GM23248 (cell line): ENCODE measurements around the gene C1QA. TPM values are rescaled to one million over a fixed set of nuclear protein-coding genes. Genes with fewer than 3 reads are reported as not detected.

Experiments
- DNase-seq: peaks from one replicate; pipeline ENCODE4 v3.0.0-alpha.2; 2015
- H2AFZ ChIP-seq: fragments of 200-600 bp; sonication (generic); 2 replicates; pipeline ENCODE4 v1.6.1; 2016; ENCODE audit warnings: antibody characterized with exemption
- H3F3A ChIP-seq: fragments of 200-600 bp; sonication (generic); 2 replicates; pipeline ENCODE4 v1.6.1; 2016; ENCODE audit warnings: mild to moderate bottlenecking, antibody characterized with exemption, mixed run types; ENCODE audit not compliant: insufficient read depth
- H3K27ac ChIP-seq: fragments of 200-600 bp; sonication (generic); 2 replicates; pipeline ENCODE4 v1.5.1; 2016; ENCODE audit warnings: mild to moderate bottlenecking
- H3K27me3 ChIP-seq: fragments of 200-600 bp; sonication (generic); replicated peaks from 2 replicates; pipeline ENCODE4 v1.6.1; 2016; ENCODE audit warnings: mild to moderate bottlenecking; ENCODE audit not compliant: insufficient read depth
- H3K36me3 ChIP-seq: fragments of 200-600 bp; sonication (generic); 2 replicates; pipeline ENCODE4 v1.6.1; 2016; ENCODE audit warnings: low read depth, mild to moderate bottlenecking
- H3K4me1 ChIP-seq: fragments of 200-600 bp; sonication (generic); 2 replicates; pipeline ENCODE4 v1.6.1; 2016; ENCODE audit warnings: mild to moderate bottlenecking; ENCODE audit not compliant: insufficient read depth
- H3K4me2 ChIP-seq: fragments of 200-600 bp; sonication (generic); one replicate; pipeline ENCODE4 v1.6.1; 2016; ENCODE audit warnings: mild to moderate bottlenecking; ENCODE audit not compliant: unreplicated experiment
- H3K4me3 ChIP-seq: fragments of 200-600 bp; sonication (generic); 2 replicates; pipeline ENCODE4 v1.5.1; 2016; ENCODE audit warnings: mild to moderate bottlenecking
- H3K79me2 ChIP-seq: fragments of 200-600 bp; sonication (generic); 2 replicates; pipeline ENCODE4 v1.6.1; 2016; ENCODE audit warnings: mild to moderate bottlenecking; ENCODE audit not compliant: insufficient read depth
- H3K9ac ChIP-seq: fragments of 200-600 bp; sonication (generic); 2 replicates; pipeline ENCODE4 v1.6.1; 2016; ENCODE audit warnings: mild to moderate bottlenecking
- H3K9me2 ChIP-seq: fragments of 200-600 bp; sonication (generic); 2 replicates; pipeline ENCODE4 v1.6.1; 2016; ENCODE audit warnings: mixed run types, mild to moderate bottlenecking, moderate library complexity; ENCODE audit not compliant: insufficient read depth
- H3K9me3 ChIP-seq: fragments of 200-600 bp; sonication (generic); one replicate; pipeline ENCODE4 v1.6.1; 2017; ENCODE audit warnings: low read depth
- H4K20me1 ChIP-seq: fragments of 200-600 bp; sonication (generic); 2 replicates; pipeline ENCODE4 v1.6.0; 2016; ENCODE audit not compliant: insufficient read depth
- EZH2 ChIP-seq: fragments of 200-600 bp; sonication (generic); IDR thresholded peaks from 2 replicates; pipeline ENCODE4 v1.6.1; 2018; ENCODE audit warnings: antibody characterized with exemption, mild to moderate bottlenecking; ENCODE audit not compliant: insufficient read depth, poor library complexity, severe bottlenecking
- EZH2phosphoT487 ChIP-seq: fragments of 200-600 bp; sonication (generic); IDR thresholded peaks from 2 replicates; pipeline ENCODE4 v1.6.1; 2018; ENCODE audit warnings: antibody characterized with exemption, moderate library complexity, mild to moderate bottlenecking, low read depth; ENCODE audit not compliant: insufficient read depth
- WGBS, 2 experiments: methylation state at CpG; one replicate each; pipeline ENCODE4 v1.1.6; 2015 to 2017; ENCODE audit warnings: low lambda C conversion rate in 2 of 2, low coverage in 1 of 2; ENCODE audit errors: missing lambda C conversion rate in 2 of 2; 5-methylcytosine and 5-hydroxymethylcytosine counted together
- in situ Hi-C: fragments of 300-500 bp; cut with MboI; formaldehyde crosslinking; loops from 2 replicates; pipeline ENCODE4 v1.15.0; 2020
- polyA plus RNA-seq: library from polyadenylated mRNA; unstranded; fragments of >200 nt; fragmentation: Nextera tagmentation; extraction: Ambion mirVana; gene quantifications from 2 replicates; pipeline ENCODE4 v1.2.1, GENCODE V29; 2016
- total RNA-seq: library from RNA; depleted of rRNA; stranded (reverse); fragments of >200 nt; shearing (Covaris generic); gene quantifications from 2 replicates; pipeline ENCODE4 v1.2.3, GENCODE V29; 2014

Gene C1QA
- total and polyA plus RNA-seq, 2 experiments from 2014 or later, result not detected

DNA sequence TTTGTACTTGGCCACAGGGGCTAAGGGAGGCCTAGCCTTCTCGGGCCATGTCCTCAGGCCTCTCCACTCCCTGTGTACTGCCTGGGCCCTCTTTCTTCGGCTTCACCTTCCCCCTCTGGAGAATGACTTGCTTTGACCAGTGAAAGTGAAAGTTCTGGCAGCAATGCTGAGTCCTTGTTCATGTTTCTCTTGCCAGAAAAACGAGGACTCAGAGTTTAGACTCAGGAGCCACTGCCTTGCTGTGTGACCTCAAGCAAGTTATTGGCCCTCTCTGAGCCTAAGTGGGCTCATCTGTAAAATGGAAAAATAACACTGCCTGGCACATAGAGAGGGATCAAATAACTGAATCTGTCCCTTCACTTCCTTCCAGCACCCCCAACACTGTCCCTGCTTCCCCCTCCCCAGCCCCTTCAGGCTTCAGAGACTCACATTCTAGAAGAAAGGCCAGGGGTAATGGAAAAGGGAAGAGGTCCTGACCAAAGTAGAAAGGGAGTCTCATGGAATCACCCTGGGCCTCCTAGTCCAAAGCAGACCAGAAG is 1.5 kb downstream of the C1QA start:
- H3K79me2 ChIP-seq, result no peaks in the 10 kb centered on the region
- peaks cover 26% of the 10 kb centered on the region for H3K27me3 ChIP-seq
- H3K9me2 ChIP-seq, result no peaks in the 10 kb centered on the region
- in situ Hi-C loops, result no loop called here
- 45 to 49% methylated on average over 3 of the region's 3 CpGs for WGBS, 2 experiments
- no peak for DNase-seq
- TF ChIP-seq EZH2phosphoT487 (no peak), EZH2 (no peak)
- no peak overlapping the region for H3K9ac ChIP-seq
- H3F3A ChIP-seq, result no peaks in the 10 kb centered on the region
- no peak overlapping the region for H3K4me2 ChIP-seq
- H3K4me1 ChIP-seq, result no peaks in the 10 kb centered on the region
- H2AFZ ChIP-seq, result no peak overlapping the region
- H3K36me3 ChIP-seq, result no peaks in the 10 kb centered on the region
- H3K4me3 ChIP-seq, result no peak overlapping the region
- no peak overlapping the region for H3K27ac ChIP-seq
- no peaks in the 10 kb centered on the region for H3K9me3 ChIP-seq
- no peaks in the 10 kb centered on the region for H4K20me1 ChIP-seq

DNA sequence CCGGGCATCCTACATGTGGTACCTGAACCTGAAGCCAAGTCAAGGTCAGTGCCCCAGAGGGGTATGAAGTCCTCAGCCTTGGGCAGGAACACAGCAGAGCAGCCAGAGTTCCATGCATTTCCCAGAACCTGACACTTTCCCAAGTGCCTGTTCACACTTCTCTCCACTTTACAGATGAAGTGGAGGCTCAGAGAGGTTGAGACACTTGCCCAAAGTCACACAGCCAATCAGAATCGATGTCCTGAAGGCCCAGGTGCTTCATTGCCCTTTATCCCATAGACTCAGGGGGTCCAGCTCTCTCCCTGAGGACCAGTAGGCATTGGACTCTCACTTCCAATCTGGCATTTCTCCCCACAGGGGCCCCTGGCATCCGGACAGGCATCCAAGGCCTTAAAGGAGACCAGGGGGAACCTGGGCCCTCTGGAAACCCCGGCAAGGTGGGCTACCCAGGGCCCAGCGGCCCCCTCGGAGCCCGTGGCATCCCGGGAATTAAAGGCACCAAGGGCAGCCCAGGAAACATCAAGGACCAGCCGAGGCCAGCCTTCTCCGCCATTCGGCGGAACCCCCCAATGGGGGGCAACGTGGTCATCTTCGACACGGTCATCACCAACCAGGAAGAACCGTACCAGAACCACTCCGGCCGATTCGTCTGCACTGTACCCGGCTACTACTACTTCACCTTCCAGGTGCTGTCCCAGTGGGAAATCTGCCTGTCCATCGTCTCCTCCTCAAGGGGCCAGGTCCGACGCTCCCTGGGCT is 2.2 kb downstream of the C1QA start:
- no peaks in the 10 kb centered on the region for H3K9me2 ChIP-seq
- no peak overlapping the region for H3K4me3 ChIP-seq
- peaks cover 22% of the 10 kb centered on the region for H3K27me3 ChIP-seq
- no peak overlapping the region for H2AFZ ChIP-seq
- no peaks in the 10 kb centered on the region for H3K4me1 ChIP-seq
- in situ Hi-C loops, result no loop called here
- no peak for DNase-seq
- 78 to 81% methylated on average over 23 of the region's 23 CpGs for WGBS, 2 experiments
- H3K27ac ChIP-seq, result no peak overlapping the region
- H3K9ac ChIP-seq, result no peak overlapping the region
- H3K9me3 ChIP-seq, result no peaks in the 10 kb centered on the region
- no peaks in the 10 kb centered on the region for H3K79me2 ChIP-seq
- no peaks in the 10 kb centered on the region for H3K36me3 ChIP-seq
- H3F3A ChIP-seq, result no peaks in the 10 kb centered on the region
- H4K20me1 ChIP-seq, result no peaks in the 10 kb centered on the region
- no peak for TF ChIP-seq EZH2
- no peak for TF ChIP-seq EZH2phosphoT487
- no peak overlapping the region for H3K4me2 ChIP-seq

DNA sequence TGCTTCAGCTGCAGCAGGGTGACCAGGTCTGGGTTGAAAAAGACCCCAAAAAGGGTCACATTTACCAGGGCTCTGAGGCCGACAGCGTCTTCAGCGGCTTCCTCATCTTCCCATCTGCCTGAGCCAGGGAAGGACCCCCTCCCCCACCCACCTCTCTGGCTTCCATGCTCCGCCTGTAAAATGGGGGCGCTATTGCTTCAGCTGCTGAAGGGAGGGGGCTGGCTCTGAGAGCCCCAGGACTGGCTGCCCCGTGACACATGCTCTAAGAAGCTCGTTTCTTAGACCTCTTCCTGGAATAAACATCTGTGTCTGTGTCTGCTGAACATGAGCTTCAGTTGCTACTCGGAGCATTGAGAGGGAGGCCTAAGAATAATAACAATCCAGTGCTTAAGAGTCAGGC is 2.9 kb downstream of the C1QA start:
- Histone ChIP-seq H4K20me1 (no peaks in the 10 kb centered on the region), H3F3A (no peaks in the 10 kb centered on the region), H3K79me2 (no peaks in the 10 kb centered on the region), H3K9ac (no peak overlapping the region), H3K4me3 (no peak overlapping the region), H3K27ac (no peak overlapping the region), H3K4me1 (no peaks in the 10 kb centered on the region), H3K4me2 (no peak overlapping the region), H3K9me2 (no peaks in the 10 kb centered on the region), H3K36me3 (no peaks in the 10 kb centered on the region), H3K9me3 (no peaks in the 10 kb centered on the region), H2AFZ (no peak overlapping the region), H3K27me3 (peaks cover 18% of the 10 kb centered on the region)
- peak; percentile 57 for DNase-seq
- TF ChIP-seq EZH2phosphoT487 (no peak), EZH2 (no peak)
- in situ Hi-C loops, result no loop called here
- 48 to 54% methylated on average over 8 of the region's 8 CpGs for WGBS, 2 experiments

DNA sequence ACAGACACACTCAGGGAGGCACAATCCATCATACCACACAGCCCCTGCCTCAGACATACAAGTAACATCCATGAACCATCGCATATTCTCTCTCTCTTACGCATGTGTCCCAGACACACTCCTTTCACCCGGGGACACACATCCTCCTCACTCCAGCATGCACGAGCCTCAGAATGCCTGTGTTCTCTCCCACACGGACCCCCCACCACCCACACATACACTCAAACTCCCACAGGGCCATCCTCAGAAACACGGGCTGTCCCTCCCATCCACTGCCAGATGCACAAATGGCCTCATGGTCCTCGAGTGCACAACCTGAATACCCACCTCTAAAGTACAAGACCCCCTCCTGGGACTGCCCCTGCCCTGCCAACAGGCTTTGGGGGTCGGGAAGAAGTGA is 4.8 kb downstream of the C1QA start:
- TF ChIP-seq EZH2phosphoT487, result no peak
- no peak for TF ChIP-seq EZH2
- Histone ChIP-seq H3K27me3 (peaks cover 11% of the 10 kb centered on the region), H3K9ac (no peak overlapping the region), H3K9me2 (no peaks in the 10 kb centered on the region), H4K20me1 (no peaks in the 10 kb centered on the region), H3F3A (0 out of 2 replicates have a peak, but pooled peaks cover 3% of the 10 kb centered on the region), H3K4me2 (no peak overlapping the region), H3K4me3 (no peak overlapping the region), H3K36me3 (no peaks in the 10 kb centered on the region), H3K79me2 (no peaks in the 10 kb centered on the region), H3K4me1 (no peaks in the 10 kb centered on the region), H3K27ac (no peak overlapping the region), H3K9me3 (no peaks in the 10 kb centered on the region), H2AFZ (no peak overlapping the region)
- in situ Hi-C loops, result no loop called here
- no peak for DNase-seq
- 47 to 49% methylated on average over 8 of the region's 8 CpGs for WGBS, 2 experiments
